ENCODE results near the gene SLC45A3.

SLC45A3 gene

DNA sequence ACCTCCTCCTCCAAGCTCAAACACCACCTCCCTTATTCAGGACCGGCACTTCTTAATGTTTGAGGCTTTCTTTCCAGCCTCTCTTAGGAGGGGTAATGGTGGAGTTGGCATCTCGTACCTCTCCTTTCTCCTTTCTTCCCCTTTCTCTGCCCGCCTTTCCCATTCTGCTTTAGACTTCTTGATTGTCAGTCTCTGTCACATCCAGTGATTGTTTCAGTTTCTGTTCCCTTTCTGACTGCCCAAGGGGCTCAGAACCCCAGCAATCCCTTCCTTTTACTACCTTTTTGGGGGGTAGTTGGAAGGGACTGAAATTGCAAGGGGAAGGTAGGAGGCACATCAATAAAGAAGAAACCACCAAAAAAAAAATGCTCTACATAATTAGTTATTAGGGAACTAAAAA lies 54.1 kb downstream of the SLC45A3 start:
- no peak for DNase-seq (ENCODE audit: extremely low read depth, low read depth)
- TF ChIP-seq, protein P1, sequence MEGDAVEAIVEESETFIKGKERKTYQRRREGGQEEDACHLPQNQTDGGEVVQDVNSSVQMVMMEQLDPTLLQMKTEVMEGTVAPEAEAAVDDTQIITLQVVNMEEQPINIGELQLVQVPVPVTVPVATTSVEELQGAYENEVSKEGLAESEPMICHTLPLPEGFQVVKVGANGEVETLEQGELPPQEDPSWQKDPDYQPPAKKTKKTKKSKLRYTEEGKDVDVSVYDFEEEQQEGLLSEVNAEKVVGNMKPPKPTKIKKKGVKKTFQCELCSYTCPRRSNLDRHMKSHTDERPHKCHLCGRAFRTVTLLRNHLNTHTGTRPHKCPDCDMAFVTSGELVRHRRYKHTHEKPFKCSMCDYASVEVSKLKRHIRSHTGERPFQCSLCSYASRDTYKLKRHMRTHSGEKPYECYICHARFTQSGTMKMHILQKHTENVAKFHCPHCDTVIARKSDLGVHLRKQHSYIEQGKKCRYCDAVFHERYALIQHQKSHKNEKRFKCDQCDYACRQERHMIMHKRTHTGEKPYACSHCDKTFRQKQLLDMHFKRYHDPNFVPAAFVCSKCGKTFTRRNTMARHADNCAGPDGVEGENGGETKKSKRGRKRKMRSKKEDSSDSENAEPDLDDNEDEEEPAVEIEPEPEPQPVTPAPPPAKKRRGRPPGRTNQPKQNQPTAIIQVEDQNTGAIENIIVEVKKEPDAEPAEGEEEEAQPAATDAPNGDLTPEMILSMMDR (IDR thresholded peaks at IDR 0.05; ENCODE audit: low read depth, low read length) = no peak

DNA sequence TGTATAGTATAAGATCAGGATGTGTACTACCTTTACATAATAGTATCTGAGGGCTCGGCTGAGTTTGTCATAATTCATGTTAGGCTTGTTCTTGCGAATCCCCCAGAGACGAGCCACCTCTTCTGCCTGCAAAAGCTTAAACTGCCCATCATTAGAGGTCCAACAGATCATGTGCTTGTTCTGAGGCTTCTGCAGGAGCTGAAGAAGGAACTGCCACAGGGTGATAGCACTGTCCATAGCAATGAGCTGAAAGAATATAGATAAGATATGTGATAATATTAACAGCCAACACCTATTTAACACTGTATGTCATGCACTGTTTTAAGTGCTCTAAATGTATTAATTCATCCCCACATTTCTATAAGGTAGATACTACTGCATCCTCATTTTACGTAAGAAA lies 56.7 kb downstream of the SLC45A3 start:
- DNase-seq (ENCODE audit: extremely low read depth, low read depth) = no peak
- TF ChIP-seq, protein P1 (IDR thresholded peaks at IDR 0.05; ENCODE audit: low read depth, low read length) = no peak

DNA sequence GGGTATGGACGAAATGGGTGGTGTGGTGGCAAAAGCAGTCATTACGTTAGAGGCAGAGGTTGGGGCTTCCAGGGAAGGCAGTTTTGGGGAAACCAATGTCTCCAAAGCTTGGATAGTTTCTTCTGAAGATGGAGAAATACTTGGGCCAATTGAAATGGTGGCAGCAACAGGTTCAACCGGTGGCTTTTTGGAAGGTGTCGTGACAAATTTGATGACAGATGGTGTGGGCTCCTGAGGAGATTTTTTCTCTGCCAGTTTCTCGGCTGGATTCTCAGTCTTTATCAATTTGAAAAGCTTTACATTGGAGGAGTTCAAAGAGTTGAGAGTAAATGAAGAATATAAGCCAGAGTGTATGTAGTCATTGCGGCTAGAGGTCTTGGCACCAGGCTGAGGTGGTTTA lies 60.0 kb downstream of the SLC45A3 start:
- no peak for DNase-seq (ENCODE audit: extremely low read depth, low read depth)
- TF ChIP-seq, protein P1 (IDR thresholded peaks at IDR 0.05; ENCODE audit: low read depth, low read length) = no peak

DNA sequence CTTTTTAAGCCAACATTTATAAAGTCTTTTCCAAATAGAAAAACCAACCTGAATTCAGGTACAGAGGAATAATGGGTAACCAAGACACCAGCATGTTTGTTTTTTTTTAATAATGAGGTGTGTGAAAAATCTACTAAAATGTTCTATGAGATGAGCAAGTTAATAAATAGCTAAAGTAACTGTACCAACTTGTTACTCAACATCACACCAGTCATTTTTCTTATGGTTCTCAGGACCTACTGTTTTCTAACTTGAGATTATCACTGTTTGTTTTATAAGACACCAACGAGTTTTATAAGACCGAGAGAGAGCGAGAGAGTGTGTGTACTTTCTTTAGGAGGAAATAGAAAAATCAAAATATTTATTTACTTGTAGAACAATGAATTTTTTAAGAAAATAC lies 60.9 kb downstream of the SLC45A3 start:
- DNase-seq (ENCODE audit: extremely low read depth, low read depth) = no peak
- TF ChIP-seq, protein P1 (IDR thresholded peaks at IDR 0.05; ENCODE audit: low read depth, low read length) = no peak

DNA sequence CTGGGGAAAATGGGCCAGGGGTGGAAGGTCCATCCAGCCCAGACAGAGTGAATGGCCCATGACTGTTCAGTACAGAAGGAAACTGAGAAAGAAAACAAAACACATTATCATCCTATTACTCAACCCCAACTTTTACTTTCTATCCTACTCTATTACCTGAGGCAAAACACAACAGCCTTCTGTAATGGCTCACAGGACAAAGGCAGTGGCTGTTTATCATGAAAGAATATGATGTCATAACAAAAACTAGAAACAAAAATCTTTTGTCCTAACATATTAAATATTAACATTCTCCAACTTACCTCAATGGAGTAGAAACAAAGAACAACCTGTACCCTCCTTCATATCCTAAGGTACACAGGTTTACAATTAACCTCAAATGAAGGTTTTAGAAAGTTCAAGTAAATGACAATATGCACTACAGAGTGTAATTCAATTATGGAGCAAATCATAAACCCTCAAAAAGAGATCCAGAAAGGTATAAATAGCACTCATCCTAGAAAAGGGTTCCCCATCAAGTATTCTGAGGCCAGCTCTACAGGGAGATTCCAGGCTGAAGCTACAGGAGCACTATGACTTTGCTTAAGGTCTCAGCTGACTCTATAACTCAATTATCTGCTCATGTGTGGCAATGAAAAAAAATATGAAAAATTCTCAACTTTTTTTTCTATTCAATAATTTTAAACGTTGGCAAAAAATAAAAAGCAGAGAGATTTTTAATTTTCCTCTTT lies 63.6 kb downstream of the SLC45A3 start:
- TF ChIP-seq, protein P1 (IDR thresholded peaks at IDR 0.05; ENCODE audit: low read depth, low read length) = no peak
- DNase-seq (ENCODE audit: extremely low read depth, low read depth) = no peak

DNA sequence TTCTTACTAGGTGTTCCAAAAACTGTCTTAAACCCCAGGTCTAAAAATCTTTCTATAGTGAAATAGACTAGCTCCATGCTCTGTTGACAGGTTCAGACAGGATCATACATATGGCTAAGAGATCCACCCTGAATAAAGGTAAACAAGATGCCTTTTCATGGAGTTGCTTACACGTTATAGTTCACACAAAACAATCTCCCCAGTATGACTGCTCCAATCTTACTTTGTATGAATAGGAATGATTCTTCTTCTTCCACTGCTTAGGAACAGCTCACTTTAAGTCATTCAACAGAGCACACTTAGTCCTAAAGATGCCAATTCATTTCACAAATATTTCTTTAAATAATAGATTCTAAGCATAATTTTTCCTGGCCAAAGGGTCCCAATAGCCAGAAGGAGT lies 64.5 kb downstream of the SLC45A3 start:
- no peak for DNase-seq (ENCODE audit: extremely low read depth, low read depth)
- TF ChIP-seq, protein P1 (IDR thresholded peaks at IDR 0.05; ENCODE audit: low read depth, low read length) = no peak

DNA sequence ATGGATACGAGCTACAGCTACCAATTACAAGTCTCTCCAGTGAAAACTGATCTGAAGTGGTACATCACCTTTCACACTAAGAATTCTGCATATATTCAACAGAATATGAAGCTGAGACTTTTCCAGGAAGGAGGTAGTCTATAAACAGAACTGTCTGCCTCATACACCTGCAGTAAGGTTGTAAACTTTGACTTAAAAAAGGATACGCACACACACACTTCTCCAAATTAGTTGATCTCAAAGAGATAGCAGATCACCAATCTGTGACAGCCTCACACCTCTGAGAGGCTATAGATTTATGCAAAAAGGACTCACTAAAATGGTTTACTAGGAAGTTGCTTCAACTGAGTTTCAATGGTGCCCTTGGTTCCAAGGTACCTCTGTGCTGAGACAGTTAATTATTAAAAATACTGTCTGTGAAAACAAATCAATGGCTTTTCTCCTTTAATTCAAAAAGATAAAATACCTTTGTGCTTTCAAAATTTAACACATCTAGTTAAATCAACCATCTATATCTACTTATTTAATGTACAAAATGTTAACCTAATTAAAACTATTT lies 66.4 kb downstream of the SLC45A3 start:
- DNase-seq (ENCODE audit: extremely low read depth, low read depth) = no peak
- TF ChIP-seq, protein P1 (IDR thresholded peaks at IDR 0.05; ENCODE audit: low read depth, low read length) = no peak
